ENCODE measurements around the gene ZNF335.

Gene ZNF335

GRCh38 chr20:45927071-45927878, 44.7 kb downstream of the ZNF335 start:
- no peak for TF ChIP-seq CTCF (IDR thresholded peaks at IDR 0.05; ENCODE audit: poor library complexity, severe bottlenecking)
- H3K27ac ChIP-seq (ENCODE audit: poor library complexity, severe bottlenecking), result no peak overlapping the region
- no peaks in the 10 kb centered on the region for H3K36me3 ChIP-seq (ENCODE audit: low read depth)
- no peaks in the 10 kb centered on the region for H3K9me3 ChIP-seq (ENCODE audit: severe bottlenecking)
- peak; percentile 15; the same call in 1 of the 3 replicates for ATAC-seq (ENCODE audit: low read depth)
- DNase-seq (ENCODE audit: low spot score), result no peak
- no peaks in the 10 kb centered on the region for H3K27me3 ChIP-seq (ENCODE audit: insufficient read depth, poor library complexity, severe bottlenecking)
- no peaks in the 10 kb centered on the region for H3K4me1 ChIP-seq (ENCODE audit: insufficient read depth, poor library complexity, severe bottlenecking)
- no peak overlapping the region for H3K4me3 ChIP-seq (ENCODE audit: severe bottlenecking)

- peak; percentile 7; the same call in 2 of the 3 replicates for ATAC-seq (ENCODE audit: low read depth)
These were observed 45.3 kb downstream of the ZNF335 start for GRCh38 chr20:45926731-45927070.

GRCh38 chr20:45925821-45926506, 46.0 kb downstream of the ZNF335 start:
- no peaks in the 10 kb centered on the region for H3K9me3 ChIP-seq (ENCODE audit: severe bottlenecking)
- no peak overlapping the region for H3K4me3 ChIP-seq (ENCODE audit: severe bottlenecking)
- no peak for DNase-seq (ENCODE audit: low spot score)

More at GRCh38 chr20:45926731-45927070, 45.3 kb downstream of the ZNF335 start:
- no peaks in the 10 kb centered on the region for H3K27me3 ChIP-seq (ENCODE audit: insufficient read depth, poor library complexity, severe bottlenecking)
- DNase-seq (ENCODE audit: low spot score), result no peak
- TF ChIP-seq CTCF (IDR thresholded peaks at IDR 0.05; ENCODE audit: poor library complexity, severe bottlenecking), result no peak
- no peaks in the 10 kb centered on the region for H3K9me3 ChIP-seq (ENCODE audit: severe bottlenecking)
- H3K27ac ChIP-seq (ENCODE audit: poor library complexity, severe bottlenecking), result no peak overlapping the region
- no peaks in the 10 kb centered on the region for H3K36me3 ChIP-seq (ENCODE audit: low read depth)
- no peak overlapping the region for H3K4me3 ChIP-seq (ENCODE audit: severe bottlenecking)
- no peaks in the 10 kb centered on the region for H3K4me1 ChIP-seq (ENCODE audit: insufficient read depth, poor library complexity, severe bottlenecking)

GRCh38 chr20:45924391-45925261, 47.4 kb downstream of the ZNF335 start:
- Histone ChIP-seq H3K4me3 (ENCODE audit: severe bottlenecking) (no peak overlapping the region), H3K4me1 (ENCODE audit: insufficient read depth, poor library complexity, severe bottlenecking) (no peaks in the 10 kb centered on the region), H3K27me3 (ENCODE audit: insufficient read depth, poor library complexity, severe bottlenecking) (no peaks in the 10 kb centered on the region), H3K36me3 (ENCODE audit: low read depth) (no peaks in the 10 kb centered on the region), H3K9me3 (ENCODE audit: severe bottlenecking) (no peaks in the 10 kb centered on the region), H3K27ac (ENCODE audit: poor library complexity, severe bottlenecking) (no peak overlapping the region)
- TF ChIP-seq CTCF (IDR thresholded peaks at IDR 0.05; ENCODE audit: poor library complexity, severe bottlenecking), result no peak
- 0 out of 3 replicates have a peak, but pooled peaks have one; percentile 8 for ATAC-seq (ENCODE audit: low read depth)
- DNase-seq (ENCODE audit: low spot score), result no peak

More at GRCh38 chr20:45925821-45926506, 46.0 kb downstream of the ZNF335 start:
- no peaks in the 10 kb centered on the region for H3K36me3 ChIP-seq (ENCODE audit: low read depth)
- no peaks in the 10 kb centered on the region for H3K27me3 ChIP-seq (ENCODE audit: insufficient read depth, poor library complexity, severe bottlenecking)
- H3K27ac ChIP-seq (ENCODE audit: poor library complexity, severe bottlenecking), result no peak overlapping the region
- no peaks in the 10 kb centered on the region for H3K4me1 ChIP-seq (ENCODE audit: insufficient read depth, poor library complexity, severe bottlenecking)
- TF ChIP-seq CTCF (IDR thresholded peaks at IDR 0.05; ENCODE audit: poor library complexity, severe bottlenecking), result no peak
- no peak for ATAC-seq (ENCODE audit: low read depth)

All from RWPE2 (cell line).